H1 (cell line): ENCODE results near the gene ATP6V1E1. TPM values are rescaled to one million over a fixed set of nuclear protein-coding genes. Genes with fewer than 3 reads are reported as not detected.

Experiments
- ATF2 ChIP-seq: IDR thresholded peaks from 2 replicates; pipeline ENCODE4 v1.6.1; 2012; ENCODE audit warnings: low read length, inconsistent platforms
- ATF3 ChIP-seq: IDR thresholded peaks from 2 replicates; pipeline ENCODE4 v1.6.1; 2011; ENCODE audit warnings: low read depth, mild to moderate bottlenecking, low read length; ENCODE audit not compliant: insufficient read depth
- BACH1 ChIP-seq: IDR thresholded peaks from 2 replicates; pipeline ENCODE4 v1.6.1; 2012; ENCODE audit warnings: low read length, improper control_type of control experiment
- BCL11A ChIP-seq, 2 experiments: IDR thresholded peaks; one replicate each; pipeline ENCODE4 v1.6.1; 2011; ENCODE audit warnings: low read depth in 2 of 2, low read length in 2 of 2, mild to moderate bottlenecking in 2 of 2
- BRCA1 ChIP-seq: IDR thresholded peaks from 2 replicates; pipeline ENCODE4 v1.6.1; 2012; ENCODE audit warnings: low read depth, low read length, improper control_type of control experiment
- CBX5 ChIP-seq: fragments of 300-800, 300-1000 bp; sonication (generic); IDR thresholded peaks from 2 replicates; pipeline ENCODE4 v1.7.1; 2016; ENCODE audit warnings: antibody characterized with exemption, low read length, low read depth
- CBX8 ChIP-seq: fragments of 300-800, 300-1000 bp; sonication (generic); IDR thresholded peaks from 2 replicates; pipeline ENCODE4 v1.7.1; 2016; ENCODE audit warnings: low read depth, low read length, borderline replicate concordance
- EP300 ChIP-seq, 2 experiments: IDR thresholded peaks; 1 replicate in 1 of 2; 2 replicates in 1 of 2; pipeline ENCODE4 v1.6.1; 2011 to 2012; ENCODE audit warnings: low read depth in 2 of 2, low read length in 2 of 2, mild to moderate bottlenecking in 2 of 2, borderline replicate concordance in 1 of 2, inconsistent platforms in 1 of 2, moderate library complexity in 1 of 2
- GABPA ChIP-seq: IDR thresholded peaks from 2 replicates; pipeline ENCODE4 v1.6.1; 2011; ENCODE audit warnings: mild to moderate bottlenecking, low read length, moderate library complexity, borderline replicate concordance; ENCODE audit not compliant: insufficient read depth
- KDM4A ChIP-seq: IDR thresholded peaks from one replicate; pipeline ENCODE4 v1.7.1; 2012; ENCODE audit warnings: low read depth, mild to moderate bottlenecking, moderate library complexity, low read length, inconsistent platforms; ENCODE audit not compliant: severe bottlenecking
- KDM5A ChIP-seq: fragments of 200-600 bp; IDR thresholded peaks from 2 replicates; pipeline ENCODE4 v1.7.1; 2012; ENCODE audit warnings: mild to moderate bottlenecking, low read length, inconsistent platforms, mixed read lengths
- POLR2AphosphoS5 ChIP-seq: IDR thresholded peaks from 2 replicates; pipeline ENCODE4 v1.6.1; 2011; ENCODE audit warnings: low read depth, low read length
- POU5F1 ChIP-seq: IDR thresholded peaks from 2 replicates; pipeline ENCODE4 v1.6.1; 2011; ENCODE audit warnings: low read depth, mild to moderate bottlenecking, low read length, moderate library complexity
- RFX5 ChIP-seq: IDR thresholded peaks from 2 replicates; pipeline ENCODE4 v1.6.1; 2011; ENCODE audit warnings: low read depth, low read length, improper control_type of control experiment, borderline replicate concordance
- RNF2 ChIP-seq: fragments of 200-900, 300-1000 bp; sonication (generic); IDR thresholded peaks from 2 replicates; pipeline ENCODE4 v1.7.1; 2016; ENCODE audit warnings: borderline replicate concordance, low read depth, mild to moderate bottlenecking, antibody characterized with exemption, low read length; ENCODE audit not compliant: poor library complexity, severe bottlenecking; ENCODE audit errors: missing control alignments
- SP1 ChIP-seq: IDR thresholded peaks from 2 replicates; pipeline ENCODE4 v1.6.1; 2011; ENCODE audit warnings: low read depth, low read length
- SP2 ChIP-seq: IDR thresholded peaks from 2 replicates; pipeline ENCODE4 v1.6.1; 2012; ENCODE audit warnings: mild to moderate bottlenecking, low read length, inconsistent platforms
- TAF1 ChIP-seq: IDR thresholded peaks from 2 replicates; pipeline ENCODE4 v1.6.1; 2011; ENCODE audit warnings: mild to moderate bottlenecking, low read depth, low read length
- TBP ChIP-seq: IDR thresholded peaks from 2 replicates; pipeline ENCODE4 v1.6.1; 2011; ENCODE audit warnings: low read depth, low read length, improper control_type of control experiment
- YY1 ChIP-seq: IDR thresholded peaks from 2 replicates; pipeline ENCODE4 v1.6.1; 2011; ENCODE audit warnings: low read depth, mild to moderate bottlenecking, low read length
- polyA plus RNA-seq, 7 experiments: library from polyadenylated mRNA; depleted of rRNA in 3 of 7; stranded (reverse) in 5 of 7; unstranded in 2 of 7; fragments of >200 nt in 5 of 7; fragments of 200-250 nt in 2 of 7; gene quantifications; 1 replicate in 5 of 7; 2 replicates in 1 of 7; 4 replicates in 1 of 7; pipeline versions ENCODE4 v1.2.1 to v1.2.3, GENCODE V29; 2011 to 2013; ENCODE audit warnings: missing spikeins in 2 of 7, mixed read lengths in 2 of 7
- total RNA-seq: library from RNA; stranded (reverse); fragmentation: NEBNext Ultra II Directional; extraction: Animal tissue kit (Norgen Biotek cat#: 25700); gene quantifications from 2 replicates; pipeline ENCODE4 v1.2.1, GENCODE V29; 2021

The ATP6V1E1 gene
- total and polyA plus RNA-seq, 2 of the 8 experiments (the other 6 are each of a cell fraction or from before 2014, with no cell fraction given) = 80.4 to 88.1 TPM

- TF ChIP-seq POLR2AphosphoS5 (peak; percentile 10; the same call in 1 of the 2 replicates), ATF3 (peak; percentile 48; the same call in 1 of the 2 replicates), EP300 (IDR thresholded peaks at IDR 0.05; ENCODE audit: borderline replicate concordance in 1 of 2, low read depth in 2 of 2, low read length in 2 of 2) (0 out of 3 replicates have a peak, but pooled peaks of 1 of the 2 experiments have one; percentile 8), SP2 (no peak), GABPA (peak; percentile 77; the same call in 1 of the 2 replicates), BCL11A (IDR thresholded peaks at IDR 0.05; ENCODE audit: low read depth in 2 of 2, low read length in 2 of 2) (no peak), TBP (peak; percentile 93), ATF2 (peak; percentile 46), BRCA1 (no peak), YY1 (peak; percentile 98), TAF1 (peak; percentile 95), CBX8 (no peak), RFX5 (no peak), SP1 (0 out of 2 replicates have a peak, but pooled peaks have one; percentile 14), CBX5 (no peak), KDM4A (peak; percentile 26), RNF2 (no peak), BACH1 (no peak), KDM5A (no peak), POU5F1 (no peak)
These were observed 10.1 kb upstream of the ATP6V1E1 start, which contains the start of gene BCL2L13 (continued) for GRCh38 chr22:17638432-17639246.
